A673 (cell line): ENCODE data around the gene GALNT18.

ENCODE experiments used
- EZH2 ChIP-seq: fragments of 200-600 bp; sonication (generic); IDR thresholded peaks from 2 replicates; pipeline ENCODE4 v1.6.1; 2017; ENCODE audit warnings: borderline replicate concordance, low read depth, mild to moderate bottlenecking, mixed read lengths, antibody characterized with exemption, low read length; ENCODE audit not compliant: poor library complexity, severe bottlenecking
- TF ChIP-seq, protein P1 (sequence below): fragments of 300-800, 200-600 bp; sonication (generic); conservative IDR thresholded peaks from 2 replicates; pipeline ENCODE4 v1.5.1; 2017; ENCODE audit warnings: low read depth, mild to moderate bottlenecking, antibody characterized with exemption, low read length, moderate library complexity, mixed read lengths

GRCh38 chr11:11306855-11307254 is 314.9 kb downstream of the GALNT18 start:
- TF ChIP-seq, protein P1, sequence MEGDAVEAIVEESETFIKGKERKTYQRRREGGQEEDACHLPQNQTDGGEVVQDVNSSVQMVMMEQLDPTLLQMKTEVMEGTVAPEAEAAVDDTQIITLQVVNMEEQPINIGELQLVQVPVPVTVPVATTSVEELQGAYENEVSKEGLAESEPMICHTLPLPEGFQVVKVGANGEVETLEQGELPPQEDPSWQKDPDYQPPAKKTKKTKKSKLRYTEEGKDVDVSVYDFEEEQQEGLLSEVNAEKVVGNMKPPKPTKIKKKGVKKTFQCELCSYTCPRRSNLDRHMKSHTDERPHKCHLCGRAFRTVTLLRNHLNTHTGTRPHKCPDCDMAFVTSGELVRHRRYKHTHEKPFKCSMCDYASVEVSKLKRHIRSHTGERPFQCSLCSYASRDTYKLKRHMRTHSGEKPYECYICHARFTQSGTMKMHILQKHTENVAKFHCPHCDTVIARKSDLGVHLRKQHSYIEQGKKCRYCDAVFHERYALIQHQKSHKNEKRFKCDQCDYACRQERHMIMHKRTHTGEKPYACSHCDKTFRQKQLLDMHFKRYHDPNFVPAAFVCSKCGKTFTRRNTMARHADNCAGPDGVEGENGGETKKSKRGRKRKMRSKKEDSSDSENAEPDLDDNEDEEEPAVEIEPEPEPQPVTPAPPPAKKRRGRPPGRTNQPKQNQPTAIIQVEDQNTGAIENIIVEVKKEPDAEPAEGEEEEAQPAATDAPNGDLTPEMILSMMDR, result no peak
- TF ChIP-seq EZH2, result no peak
